Activated CD8-positive, alpha-beta memory T cell treated with anti-CD3 and anti-CD28 coated beads for 4 hours (primary cell): ENCODE data around the gene RASSF7.

ENCODE experiments used
- DNase-seq, 2 donors: peaks; one replicate each; pipeline ENCODE4 v3.0.0-alpha.2; 2020; ENCODE audit warnings: low read depth in 2 of 2

RASSF7 gene

DNA sequence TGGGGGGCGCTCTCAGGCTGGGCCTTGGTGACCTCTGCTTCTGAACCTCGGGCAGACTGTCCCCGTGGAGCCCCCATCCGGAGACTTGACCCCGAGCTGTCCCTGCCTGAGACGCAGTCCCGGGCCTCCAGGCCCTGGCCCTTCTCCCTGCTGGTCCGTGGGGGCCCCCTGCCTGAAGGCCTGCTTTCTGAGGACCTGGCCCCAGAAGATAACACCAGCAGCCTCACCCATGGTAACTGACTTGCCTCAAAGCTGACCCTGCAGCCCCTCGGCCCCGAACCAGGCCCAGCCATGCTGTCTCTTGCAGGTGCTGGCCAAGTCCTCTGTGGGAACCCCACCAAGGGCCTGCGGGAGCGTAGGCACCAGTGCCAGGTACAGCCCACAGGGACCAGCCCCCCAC, 9.2 kb upstream of the RASSF7 start:
- no peak for DNase-seq

DNA sequence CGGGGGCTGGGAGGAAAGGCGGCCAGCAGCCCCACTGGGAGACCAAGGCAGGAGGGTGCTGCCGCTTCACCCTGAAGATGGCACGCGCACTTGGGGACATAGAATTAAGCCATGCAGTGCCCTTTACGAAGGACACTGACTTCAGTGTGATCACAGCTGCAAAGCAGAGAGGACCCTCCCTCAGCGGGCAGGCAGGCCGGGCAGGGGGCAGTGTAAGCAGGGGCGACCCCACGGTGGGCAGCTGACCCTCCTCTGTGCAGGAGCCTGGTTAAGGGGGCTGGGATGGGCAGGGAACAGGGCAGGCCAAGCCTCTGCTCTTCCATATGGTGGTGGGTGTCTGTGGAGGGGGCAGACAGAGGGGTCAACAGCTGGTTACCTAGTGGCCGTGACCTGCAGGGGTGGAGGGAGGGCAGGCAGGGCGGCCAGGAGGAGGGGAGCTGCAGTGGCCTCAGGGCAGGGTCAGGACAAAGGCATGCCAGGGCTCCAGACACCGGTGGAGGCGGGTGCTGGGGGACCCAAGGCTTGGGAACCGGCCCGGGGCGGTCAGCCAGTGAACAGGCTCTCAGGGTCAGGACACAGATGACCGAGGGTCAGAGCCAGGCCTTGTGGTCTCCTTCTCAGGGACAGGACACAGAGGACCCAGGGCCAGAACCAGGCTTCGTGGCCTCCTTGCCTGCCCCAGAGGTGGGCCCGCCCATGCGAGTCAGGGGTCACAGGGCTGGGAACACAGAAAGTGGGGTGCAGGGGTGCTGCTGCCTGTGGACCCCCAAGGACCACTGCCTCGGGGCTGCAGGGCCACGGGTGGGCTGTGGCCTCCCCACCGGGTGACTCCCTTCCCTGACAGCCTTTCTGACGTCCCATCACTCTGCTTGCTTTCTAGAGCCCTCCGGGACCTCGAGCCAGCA, 7.4 kb upstream of the RASSF7 start:
- no peak for DNase-seq

DNA sequence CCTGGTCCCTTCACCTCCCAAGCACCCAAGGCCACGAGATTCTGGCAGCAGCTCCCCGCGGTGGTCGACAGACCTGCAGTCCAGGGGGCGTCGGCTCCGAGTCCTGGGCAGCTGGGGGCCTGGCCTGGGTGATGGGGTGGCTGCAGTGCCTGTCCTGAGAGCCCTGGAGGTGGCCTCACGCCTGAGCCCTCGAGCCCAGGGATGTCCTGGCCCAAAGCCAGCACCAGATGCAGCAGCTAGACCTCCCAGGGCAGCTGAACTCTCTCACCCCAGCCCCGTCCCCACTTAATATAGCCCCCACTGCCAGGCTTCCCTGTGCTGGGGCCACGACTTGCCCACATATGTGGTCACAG, 6.8 kb upstream of the RASSF7 start:
- no peak for DNase-seq

DNA sequence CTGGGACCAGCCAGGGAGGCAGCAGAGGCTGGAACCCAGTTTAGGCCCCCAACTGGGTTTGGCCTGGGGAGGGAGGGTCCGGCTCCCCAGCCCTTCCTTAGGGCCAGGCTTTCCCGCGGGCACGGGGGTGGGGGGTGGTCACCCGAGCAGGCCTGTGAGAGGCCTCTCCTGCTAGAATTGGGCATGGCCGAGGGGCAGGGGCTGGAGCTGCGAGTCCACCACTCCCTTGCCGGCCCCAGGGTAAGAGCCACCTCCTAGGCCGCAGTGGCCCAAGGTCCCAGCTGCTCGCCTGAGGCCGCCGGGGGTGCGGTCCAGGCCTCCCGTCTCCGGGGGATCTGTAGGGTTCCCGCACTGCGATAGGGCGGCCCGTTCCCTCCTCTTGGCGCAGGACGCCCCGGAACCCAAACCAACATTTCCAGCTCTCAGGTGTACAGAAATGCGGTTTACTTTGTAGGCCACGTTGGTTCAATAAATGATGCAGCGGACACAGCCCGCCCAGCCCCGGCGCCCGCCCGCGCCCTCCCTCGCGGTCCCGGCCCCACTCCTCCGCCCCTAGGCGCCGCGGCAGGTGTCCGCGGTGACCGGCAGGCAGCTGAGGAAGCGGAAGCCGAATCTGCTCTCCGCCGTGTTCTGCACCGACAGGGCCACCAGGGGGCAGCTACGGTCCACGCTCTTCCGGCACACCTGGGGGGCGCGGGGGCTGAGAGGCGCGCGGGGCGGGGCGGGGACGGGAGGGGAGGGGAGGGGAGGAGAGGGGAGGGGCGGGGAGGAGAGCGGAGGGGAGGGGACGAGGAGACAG, 6.1 kb upstream of the RASSF7 start:
- DNase-seq: peak; percentile 49 to 50

DNA sequence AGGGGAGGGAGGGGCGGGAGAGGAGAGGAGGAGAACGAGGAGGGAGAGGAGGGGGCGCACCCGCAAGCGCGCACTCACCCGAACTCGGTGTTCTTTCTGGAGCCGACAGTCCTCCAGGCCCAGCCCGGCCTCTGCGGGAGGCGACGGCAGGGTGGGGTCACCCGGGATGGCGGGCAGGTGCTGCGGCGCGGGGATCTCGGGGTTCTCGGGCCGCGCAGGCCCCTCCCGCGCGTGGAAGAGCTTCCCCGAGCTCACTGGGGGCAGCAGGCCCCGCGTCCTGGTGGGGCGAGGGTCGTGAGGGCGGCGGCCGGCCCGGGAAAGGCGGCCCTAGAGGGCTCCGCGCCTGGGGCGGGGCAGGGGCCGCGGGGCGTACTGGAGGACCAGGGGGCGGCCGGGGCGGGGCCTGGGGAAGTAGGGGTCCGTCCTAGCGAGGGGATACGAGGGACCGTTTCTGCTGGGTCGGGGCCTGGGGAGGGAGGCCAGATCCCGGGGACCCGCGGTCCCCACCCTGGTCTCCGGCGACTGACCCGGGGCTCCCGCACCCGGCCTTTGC, 5.5 kb upstream of the RASSF7 start:
- no peak for DNase-seq

DNA sequence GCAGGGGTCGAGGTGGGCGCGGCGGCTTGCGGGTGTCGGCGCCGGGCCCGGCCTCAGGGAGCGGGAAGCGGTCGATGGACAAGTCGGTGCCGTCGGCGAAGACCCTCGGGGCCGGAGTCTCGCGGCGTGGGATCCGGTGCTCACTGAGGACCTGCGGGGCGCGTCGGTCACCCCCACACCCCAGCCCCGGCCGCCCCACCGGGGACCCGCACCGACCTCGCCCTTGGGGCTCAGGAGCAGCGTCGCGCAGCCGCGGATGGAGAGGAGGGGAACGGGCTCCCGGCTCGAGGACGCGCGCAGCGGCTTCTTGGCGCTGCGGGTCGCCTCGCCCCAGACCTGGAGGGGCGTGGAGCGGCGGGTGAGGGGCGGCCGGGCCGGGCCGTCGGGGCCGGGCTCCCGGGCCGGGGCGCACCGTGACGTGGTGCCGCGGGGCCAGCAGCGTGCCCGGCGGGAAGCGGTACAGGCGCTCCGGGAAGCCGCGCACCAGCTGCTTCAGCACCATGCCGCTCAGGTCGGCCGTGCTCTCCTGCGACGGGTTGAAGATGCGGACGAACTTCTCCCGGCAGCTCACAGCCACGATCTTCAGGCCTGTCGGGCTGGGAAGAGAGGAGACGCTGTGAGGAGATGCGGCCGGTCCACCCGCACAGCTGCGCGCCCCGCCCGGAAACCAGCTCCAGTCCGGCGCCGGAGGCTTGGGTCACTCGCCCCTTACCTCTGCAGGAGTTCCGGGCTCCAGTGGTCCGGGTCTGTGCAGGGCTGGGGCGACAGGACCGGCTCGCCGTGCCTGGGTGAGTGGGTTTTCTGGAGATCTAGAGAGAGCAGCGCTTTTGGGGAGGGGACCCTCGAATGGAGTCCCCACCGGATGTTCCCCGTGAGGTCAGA, 4.7 kb upstream of the RASSF7 start:
- DNase-seq: no peak

DNA sequence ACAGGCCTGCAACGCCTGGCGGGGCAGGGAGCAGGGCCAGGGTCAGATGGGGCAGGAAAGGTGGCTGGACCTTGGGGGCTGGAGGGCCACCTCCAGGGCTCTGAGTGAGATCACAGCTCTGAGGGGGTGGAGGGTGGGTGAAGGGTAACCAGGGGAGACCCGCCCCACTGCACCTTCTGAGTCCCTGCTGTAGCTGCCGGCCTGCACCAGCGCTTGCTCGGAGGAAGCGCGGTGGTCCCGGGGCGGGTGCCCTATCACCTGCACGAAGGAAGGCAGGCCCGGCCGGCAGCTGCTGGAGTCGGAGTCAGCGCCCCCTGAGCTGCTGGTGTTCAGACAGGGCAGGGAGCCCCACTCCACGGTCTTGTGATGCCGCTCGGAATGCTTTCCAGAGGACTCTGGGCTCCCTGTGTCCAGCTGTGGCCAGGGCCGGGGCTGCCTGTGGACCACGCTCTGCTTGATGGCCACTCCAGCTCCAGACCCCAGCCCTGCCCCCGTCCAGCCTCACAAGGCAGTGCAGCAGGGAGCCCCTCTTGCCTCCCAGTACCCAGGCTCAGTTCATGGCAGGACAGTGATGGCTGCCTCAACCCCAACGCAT, 4.0 kb upstream of the RASSF7 start:
- DNase-seq: no peak

DNA sequence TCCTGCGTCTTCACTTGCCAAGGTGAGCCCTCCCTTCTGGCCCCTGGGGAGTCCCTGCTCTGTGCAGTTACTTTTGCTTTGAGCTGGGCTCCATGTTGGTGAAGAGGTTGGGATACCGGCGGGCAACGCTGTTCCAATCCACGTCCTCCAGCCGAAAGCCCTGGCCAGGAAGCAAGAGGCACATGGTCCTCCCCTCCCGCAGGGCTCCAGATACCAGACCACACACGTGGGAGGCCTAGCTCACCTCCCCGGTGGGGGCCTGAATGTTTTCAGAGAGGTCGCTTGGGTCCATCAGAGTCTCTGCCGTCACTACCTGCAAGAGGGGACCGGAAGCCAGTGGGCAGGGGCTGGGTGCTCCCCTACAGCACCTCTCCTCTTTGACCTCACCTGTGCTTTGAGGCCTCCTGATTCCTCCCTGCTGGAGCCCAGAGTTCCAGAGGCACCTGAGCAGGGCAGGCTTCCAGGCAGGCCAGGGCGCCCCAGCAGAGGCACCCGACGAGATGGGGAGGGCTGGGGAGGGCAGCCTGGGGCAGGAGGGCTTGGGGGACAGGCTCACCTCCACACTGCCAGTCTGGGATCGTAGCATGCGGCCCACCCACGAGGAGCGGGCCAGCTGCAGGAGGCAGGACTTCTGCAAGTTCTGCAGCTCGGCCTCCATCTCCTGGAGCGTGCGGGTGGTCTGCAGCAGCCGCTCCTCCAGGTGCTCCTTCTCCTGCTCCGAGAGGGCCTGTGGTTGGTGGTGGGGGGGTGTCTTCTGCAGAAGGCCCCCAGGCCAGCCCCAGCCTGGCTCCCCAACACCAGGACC, 3.2 kb upstream of the RASSF7 start:
- no peak for DNase-seq

DNA sequence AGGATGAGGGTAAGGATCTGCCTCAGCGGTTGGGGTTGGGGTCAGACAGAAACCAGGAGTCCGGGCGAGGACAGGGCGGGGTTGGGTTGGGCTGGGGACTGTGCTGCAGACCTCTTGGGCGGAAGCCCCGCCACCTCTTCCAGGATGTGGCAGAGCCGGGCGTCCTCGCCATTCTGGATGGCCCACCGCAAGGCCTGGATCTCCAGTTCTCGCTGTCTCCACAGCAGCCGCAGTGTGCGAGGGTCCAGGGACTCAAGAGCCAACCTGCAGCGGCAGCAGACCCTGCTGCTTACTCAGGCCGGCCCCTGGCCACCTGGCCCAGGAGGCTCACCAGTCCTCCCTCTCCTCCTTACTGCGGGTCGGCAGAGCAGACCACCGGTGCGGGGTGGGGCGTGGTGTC, 2.3 kb upstream of the RASSF7 start:
- DNase-seq: no peak

DNA sequence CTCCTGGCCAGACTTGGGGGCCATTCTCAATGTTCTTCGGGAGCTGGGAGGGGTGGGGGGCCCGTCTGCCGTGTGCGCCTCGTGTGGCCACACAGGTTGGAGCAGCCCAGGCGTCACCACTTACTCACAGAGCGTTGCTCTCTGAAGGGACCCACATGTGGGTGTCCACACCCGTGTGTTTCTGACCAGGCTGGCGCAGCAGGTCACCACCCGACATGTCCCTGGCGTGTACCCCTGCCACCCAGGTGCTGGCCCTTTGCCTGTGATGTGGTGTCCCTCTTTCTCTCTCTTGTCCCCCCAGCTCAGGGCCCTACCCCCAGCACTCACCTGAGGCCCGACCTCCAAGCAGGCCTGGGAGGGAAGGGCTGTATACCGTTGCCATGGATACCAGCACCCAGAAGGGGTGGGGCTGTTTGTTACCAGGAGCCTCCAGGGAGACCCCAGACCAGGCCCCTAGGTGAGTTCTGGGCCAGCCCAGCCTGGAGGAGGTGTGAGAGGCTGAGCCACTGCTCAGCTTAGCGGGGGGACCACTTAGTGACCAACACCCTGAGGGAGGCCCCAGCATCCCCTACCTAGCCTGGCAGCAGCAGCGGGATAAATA, 1.6 kb upstream of the RASSF7 start:
- no peak for DNase-seq

DNA sequence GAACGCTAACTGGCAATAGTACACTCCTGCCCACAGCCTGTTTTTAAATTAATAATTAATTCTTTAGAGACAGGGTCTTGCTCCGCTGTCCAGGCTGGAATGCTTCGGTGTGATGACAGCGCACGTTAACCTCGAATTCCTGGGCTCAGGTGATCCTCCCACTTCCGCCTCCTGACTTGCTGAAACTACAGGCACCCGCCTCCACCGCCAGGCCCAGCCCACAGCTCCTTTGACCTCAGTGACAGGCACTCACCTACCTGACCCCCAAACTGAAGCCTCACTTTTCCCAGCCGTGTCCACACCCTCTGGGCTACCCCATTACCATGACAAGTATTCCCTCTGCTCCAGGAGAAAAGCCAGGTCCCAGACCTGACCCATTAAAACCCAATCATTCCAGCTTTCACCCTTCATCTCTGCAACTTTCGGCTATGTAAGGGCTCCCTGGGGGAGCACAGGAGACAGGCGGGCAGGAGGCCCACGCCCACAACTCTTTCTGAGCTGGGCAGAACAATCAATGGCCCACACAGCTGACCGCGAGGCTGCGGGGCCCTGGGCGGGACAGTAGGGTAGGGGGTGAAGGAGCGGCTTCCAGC, 962 bp upstream of the RASSF7 start:
- DNase-seq: no peak

DNA sequence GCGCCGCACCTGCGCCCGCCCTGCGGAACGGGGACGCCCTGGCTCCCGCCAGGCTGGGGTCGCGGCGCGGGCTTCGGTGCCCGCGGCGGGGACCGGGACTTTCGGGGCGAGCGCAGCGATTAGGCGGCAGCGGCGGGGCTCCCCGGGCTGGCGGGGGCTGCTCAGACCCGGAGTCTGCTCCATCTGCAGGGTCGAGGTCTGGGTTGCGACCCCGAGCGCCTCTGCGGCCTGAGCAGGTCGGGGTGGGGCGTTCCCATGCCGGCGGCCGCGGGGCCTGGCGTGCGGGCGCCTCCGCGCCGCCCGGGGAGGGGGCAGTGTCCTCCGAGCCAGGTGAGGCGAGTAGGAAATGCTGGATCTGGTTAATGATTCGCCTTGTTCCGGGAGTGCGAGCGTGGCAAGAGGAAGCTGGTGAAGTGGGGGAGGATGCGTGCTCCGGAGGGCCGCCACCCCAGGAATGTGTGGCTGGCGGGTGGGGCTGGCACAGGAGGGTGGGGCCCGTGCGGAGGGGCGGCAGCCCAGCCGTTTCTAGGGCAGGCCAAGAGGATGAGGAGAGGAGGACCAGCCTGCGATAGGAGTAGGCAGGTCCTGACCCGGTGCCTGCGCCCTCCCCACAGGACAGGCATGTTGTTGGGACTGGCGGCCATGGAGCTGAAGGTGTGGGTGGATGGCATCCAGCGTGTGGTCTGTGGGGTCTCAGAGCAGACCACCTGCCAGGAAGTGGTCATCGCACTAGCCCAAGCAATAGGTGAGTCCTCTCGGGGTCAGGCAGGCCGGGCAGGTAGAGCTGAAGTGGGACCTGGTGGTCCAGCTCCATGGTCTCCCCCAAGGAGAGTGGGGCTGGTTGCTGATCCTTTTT, 606 bp downstream of the RASSF7 start:
- no peak for DNase-seq

DNA sequence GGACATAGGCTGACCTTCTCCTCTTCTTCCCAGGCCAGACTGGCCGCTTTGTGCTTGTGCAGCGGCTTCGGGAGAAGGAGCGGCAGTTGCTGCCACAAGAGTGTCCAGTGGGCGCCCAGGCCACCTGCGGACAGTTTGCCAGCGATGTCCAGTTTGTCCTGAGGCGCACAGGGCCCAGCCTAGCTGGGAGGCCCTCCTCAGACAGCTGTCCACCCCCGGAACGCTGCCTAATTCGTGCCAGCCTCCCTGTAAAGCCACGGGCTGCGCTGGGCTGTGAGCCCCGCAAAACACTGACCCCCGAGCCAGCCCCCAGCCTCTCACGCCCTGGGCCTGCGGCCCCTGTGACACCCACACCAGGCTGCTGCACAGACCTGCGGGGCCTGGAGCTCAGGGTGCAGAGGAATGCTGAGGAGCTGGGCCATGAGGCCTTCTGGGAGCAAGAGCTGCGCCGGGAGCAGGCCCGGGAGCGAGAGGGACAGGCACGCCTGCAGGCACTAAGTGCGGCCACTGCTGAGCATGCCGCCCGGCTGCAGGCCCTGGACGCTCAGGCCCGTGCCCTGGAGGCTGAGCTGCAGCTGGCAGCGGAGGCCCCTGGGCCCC, 1.4 kb downstream of the RASSF7 start:
- DNase-seq: no peak

DNA sequence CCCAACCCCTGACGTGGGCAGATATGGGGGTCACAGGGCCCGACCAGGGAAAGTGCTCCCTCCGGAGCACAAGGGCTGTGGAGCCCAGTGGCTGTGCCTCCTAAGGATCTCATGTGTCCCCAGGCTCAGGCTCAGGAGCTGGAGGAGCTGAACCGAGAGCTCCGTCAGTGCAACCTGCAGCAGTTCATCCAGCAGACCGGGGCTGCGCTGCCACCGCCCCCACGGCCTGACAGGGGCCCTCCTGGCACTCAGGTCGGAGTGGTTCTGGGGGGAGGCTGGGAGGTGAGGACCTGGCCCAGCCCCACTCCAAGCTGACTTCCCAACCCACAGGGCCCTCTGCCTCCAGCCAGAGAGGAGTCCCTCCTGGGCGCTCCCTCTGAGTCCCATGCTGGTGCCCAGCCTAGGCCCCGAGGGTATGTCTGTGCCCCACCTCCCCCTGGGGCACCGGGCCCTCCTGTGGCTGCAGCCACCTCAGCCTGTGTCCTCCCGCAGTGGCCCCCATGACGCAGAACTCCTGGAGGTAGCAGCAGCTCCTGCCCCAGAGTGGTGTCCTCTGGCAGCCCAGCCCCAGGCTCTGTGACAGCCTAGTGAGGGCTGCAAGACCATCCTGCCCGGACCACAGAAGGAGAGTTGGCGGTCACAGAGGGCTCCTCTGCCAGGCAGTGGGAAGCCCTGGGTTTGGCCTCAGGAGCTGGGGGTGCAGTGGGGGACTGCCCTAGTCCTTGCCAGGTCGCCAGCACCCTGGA, 2.5 kb downstream of the RASSF7 start:
- no peak for DNase-seq

DNA sequence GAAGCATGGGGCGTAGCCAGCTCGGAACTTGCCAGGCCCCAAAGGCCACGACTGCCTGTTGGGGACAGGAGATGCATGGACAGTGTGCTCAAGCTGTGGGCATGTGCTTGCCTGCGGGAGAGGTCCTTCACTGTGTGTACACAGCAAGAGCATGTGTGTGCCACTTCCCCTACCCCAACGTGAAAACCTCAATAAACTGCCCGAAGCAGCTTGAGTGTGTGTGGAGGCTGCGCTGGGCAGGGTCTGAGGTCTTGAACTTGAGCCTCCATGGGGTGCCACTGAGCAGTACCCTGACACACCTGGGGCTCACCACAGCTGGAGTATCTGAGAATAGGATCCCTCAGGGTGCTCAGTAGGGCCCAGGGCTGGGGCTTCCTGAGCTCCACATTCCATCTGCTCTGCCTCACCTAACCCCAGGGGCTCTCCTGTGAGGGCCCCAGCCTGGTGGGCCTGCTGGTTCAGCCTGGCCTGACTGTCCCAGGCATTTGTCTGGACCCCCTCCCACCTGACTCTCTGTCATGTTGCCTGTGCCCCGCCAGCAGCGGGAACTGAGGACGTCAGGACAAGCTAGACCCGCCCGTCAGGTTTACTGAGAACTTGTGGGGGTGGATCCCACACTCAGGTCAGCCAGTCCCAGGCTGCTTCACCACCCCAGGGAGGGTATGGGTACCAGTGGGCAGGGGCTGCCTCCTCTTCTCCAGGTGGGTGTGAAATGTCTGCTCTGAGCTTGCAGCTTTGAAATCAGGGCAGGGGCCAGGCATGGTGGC, 3.2 kb downstream of the RASSF7 start:
- no peak for DNase-seq

DNA sequence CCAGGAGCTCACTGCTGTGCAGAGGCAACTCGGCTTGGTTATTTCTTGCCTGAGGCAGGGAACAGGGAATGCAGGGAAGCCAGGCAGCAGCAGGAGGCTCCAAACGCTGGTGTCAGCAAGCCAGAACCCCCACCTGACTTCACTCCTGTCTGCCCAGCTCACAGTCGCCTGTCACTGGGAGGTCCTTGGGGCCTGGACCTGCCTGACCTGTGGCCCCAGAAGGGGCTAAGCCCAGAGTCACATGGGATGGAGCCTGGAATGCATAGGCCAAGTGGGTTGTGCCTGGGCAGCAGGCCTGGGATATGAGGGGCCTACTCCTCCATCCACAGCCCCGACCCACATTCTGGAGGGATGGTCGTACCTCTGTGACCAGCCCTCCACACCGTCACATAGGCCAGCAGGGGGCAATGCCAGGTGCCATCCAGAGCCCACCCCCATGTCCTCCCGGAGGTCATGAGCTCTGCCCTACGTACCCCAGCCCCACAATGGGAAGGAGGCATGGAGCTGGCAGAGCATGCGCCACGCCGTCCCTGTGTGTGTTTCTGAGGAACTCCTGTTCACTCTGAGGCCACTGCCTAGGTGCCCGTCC, 5.2 kb downstream of the RASSF7 start:
- DNase-seq: no peak
